Parathyroid adenoma (tissue), 2 donors: ENCODE data around the gene NAGK.

Experiments
- H2AFZ ChIP-seq: fragments of 300-600 bp; sonication (generic); one replicate; pipeline ENCODE4 v1.7.0; 2017; ENCODE audit warnings: antibody characterized with exemption, mild to moderate bottlenecking
- H3K27ac ChIP-seq: fragments of 300-600 bp; sonication (generic); one replicate; pipeline ENCODE4 v1.7.0; 2017
- H3K27me3 ChIP-seq: fragments of 300-600 bp; sonication (generic); one replicate; pipeline ENCODE4 v1.7.0; 2017; ENCODE audit warnings: low read length; ENCODE audit not compliant: control insufficient read depth, insufficient read depth
- H3K36me3 ChIP-seq: fragments of 300-600 bp; sonication (generic); one replicate; pipeline ENCODE4 v1.7.0; 2017; ENCODE audit warnings: low read length; ENCODE audit not compliant: control insufficient read depth, insufficient read depth
- H3K4me1 ChIP-seq: fragments of 300-600 bp; sonication (generic); one replicate; pipeline ENCODE4 v1.7.0; 2017; ENCODE audit warnings: control low read depth
- H3K4me2 ChIP-seq: fragments of 300-600 bp; sonication (generic); one replicate; pipeline ENCODE4 v1.7.0; 2017; ENCODE audit warnings: low read length
- H3K4me3 ChIP-seq: fragments of 300-600 bp; sonication (generic); one replicate; pipeline ENCODE4 v1.7.0; 2017; ENCODE audit warnings: low read depth, low read length
- H3K79me2 ChIP-seq: fragments of 300-600 bp; sonication (generic); one replicate; pipeline ENCODE4 v1.7.0; 2017; ENCODE audit warnings: control low read depth
- H3K9ac ChIP-seq: fragments of 300-600 bp; sonication (generic); one replicate; pipeline ENCODE4 v1.7.0; 2017; ENCODE audit warnings: mild to moderate bottlenecking
- H3K9me3 ChIP-seq: fragments of 300-600 bp; sonication (generic); one replicate; pipeline ENCODE4 v1.7.0; 2017; ENCODE audit warnings: low read length; ENCODE audit not compliant: control insufficient read depth
- TF ChIP-seq, protein P1 (sequence below): fragments of 300-600 bp; sonication (generic); IDR thresholded peaks from one replicate; pipeline ENCODE4 v1.7.0; 2017; ENCODE audit warnings: antibody characterized with exemption, mild to moderate bottlenecking
- donor health status: primary hyperparathyroidism.

NAGK gene

DNA sequence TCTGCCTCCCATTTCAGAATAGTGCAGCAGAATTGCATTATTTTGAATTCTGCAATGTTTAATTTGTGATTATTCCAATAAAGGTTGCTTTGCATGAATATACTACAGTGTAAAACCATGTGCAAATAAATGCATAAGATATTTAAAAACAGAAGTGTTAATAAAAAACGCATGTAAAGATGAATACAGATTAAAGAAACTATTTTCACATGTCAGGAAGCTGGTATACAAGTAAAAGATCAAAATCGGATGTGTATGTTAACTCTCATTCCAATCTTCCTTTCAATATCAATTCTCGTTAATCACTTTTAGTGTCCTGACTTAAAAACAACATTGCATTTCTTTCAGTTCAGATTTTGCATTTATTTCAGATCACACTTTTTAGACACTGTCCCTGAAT is 58.5 kb downstream of the NAGK start:
- H3K36me3 ChIP-seq: no peaks in the 10 kb centered on the region
- no peak overlapping the region for H3K4me2 ChIP-seq
- no peaks in the 10 kb centered on the region for H3K4me1 ChIP-seq
- H3K27ac ChIP-seq: no peak overlapping the region
- no peak overlapping the region for H3K4me3 ChIP-seq
- no peaks in the 10 kb centered on the region for H3K9me3 ChIP-seq
- H3K79me2 ChIP-seq: peaks cover 14% of the 10 kb centered on the region
- no peak overlapping the region for H2AFZ ChIP-seq
- TF ChIP-seq, protein P1, sequence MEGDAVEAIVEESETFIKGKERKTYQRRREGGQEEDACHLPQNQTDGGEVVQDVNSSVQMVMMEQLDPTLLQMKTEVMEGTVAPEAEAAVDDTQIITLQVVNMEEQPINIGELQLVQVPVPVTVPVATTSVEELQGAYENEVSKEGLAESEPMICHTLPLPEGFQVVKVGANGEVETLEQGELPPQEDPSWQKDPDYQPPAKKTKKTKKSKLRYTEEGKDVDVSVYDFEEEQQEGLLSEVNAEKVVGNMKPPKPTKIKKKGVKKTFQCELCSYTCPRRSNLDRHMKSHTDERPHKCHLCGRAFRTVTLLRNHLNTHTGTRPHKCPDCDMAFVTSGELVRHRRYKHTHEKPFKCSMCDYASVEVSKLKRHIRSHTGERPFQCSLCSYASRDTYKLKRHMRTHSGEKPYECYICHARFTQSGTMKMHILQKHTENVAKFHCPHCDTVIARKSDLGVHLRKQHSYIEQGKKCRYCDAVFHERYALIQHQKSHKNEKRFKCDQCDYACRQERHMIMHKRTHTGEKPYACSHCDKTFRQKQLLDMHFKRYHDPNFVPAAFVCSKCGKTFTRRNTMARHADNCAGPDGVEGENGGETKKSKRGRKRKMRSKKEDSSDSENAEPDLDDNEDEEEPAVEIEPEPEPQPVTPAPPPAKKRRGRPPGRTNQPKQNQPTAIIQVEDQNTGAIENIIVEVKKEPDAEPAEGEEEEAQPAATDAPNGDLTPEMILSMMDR: no peak
- no peaks in the 10 kb centered on the region for H3K27me3 ChIP-seq
- no peak overlapping the region for H3K9ac ChIP-seq
